ENCODE measurements around the gene CEP72.

- TF ChIP-seq CTCF (IDR thresholded peaks at IDR 0.05; ENCODE audit: poor library complexity) (no peak), EZH2 (IDR thresholded peaks at IDR 0.05; ENCODE audit: borderline replicate concordance) (no peak), EZH2phosphoT487 (IDR thresholded peaks at IDR 0.05; ENCODE audit: low read depth, severe bottlenecking, unreplicated experiment) (no peak)
These were observed 50.8 kb downstream of the CEP72 start for GRCh38 chr5:662751-663435.

All from hepatocyte (in vitro differentiated cells).